Peyer's patch (tissue), 4 donors: Measurements from ENCODE around the gene TSPAN14.

Source experiments
- POLR2A ChIP-seq, 2 donors: fragments of 450-650 bp; IDR thresholded peaks; one replicate each; pipeline ENCODE4 v1.5.1; 2017; ENCODE audit warnings: antibody characterized with exemption in 2 of 2, mild to moderate bottlenecking in 2 of 2, moderate library complexity in 2 of 2
- TF ChIP-seq, protein P1 (sequence below), 6 experiments: fragments of 450-650 bp in 4 of 6; fragments of 200-600 bp in 2 of 6; sonication (generic) in 1 of 6; IDR thresholded peaks; one replicate each; pipeline ENCODE4 v1.5.1; 2017 to 2019; ENCODE audit warnings: antibody characterized with exemption in 6 of 6, mild to moderate bottlenecking in 3 of 6, moderate library complexity in 1 of 6

GRCh38 chr10:80414142-80414895 lies 39.8 kb upstream of the TSPAN14 start:
- TF ChIP-seq, protein P1, sequence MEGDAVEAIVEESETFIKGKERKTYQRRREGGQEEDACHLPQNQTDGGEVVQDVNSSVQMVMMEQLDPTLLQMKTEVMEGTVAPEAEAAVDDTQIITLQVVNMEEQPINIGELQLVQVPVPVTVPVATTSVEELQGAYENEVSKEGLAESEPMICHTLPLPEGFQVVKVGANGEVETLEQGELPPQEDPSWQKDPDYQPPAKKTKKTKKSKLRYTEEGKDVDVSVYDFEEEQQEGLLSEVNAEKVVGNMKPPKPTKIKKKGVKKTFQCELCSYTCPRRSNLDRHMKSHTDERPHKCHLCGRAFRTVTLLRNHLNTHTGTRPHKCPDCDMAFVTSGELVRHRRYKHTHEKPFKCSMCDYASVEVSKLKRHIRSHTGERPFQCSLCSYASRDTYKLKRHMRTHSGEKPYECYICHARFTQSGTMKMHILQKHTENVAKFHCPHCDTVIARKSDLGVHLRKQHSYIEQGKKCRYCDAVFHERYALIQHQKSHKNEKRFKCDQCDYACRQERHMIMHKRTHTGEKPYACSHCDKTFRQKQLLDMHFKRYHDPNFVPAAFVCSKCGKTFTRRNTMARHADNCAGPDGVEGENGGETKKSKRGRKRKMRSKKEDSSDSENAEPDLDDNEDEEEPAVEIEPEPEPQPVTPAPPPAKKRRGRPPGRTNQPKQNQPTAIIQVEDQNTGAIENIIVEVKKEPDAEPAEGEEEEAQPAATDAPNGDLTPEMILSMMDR (IDR thresholded peaks at IDR 0.05): peak in 2 of 6 experiments; percentile 4 to 8
- no peak for TF ChIP-seq POLR2A (IDR thresholded peaks at IDR 0.05)
